UCSD-AML1 (cell line): ENCODE measurements around the gene OR51B4.
"Not testable (repeated sequence)": the region's sequence is repeated elsewhere in the genome, so short reads cannot be mapped to it uniquely, and the experiment has no call there.

Experiments used
- DNase-seq: peaks from one replicate; lab custom pipeline; 2025; ENCODE audit not compliant: unreplicated experiment; lab: John Stamatoyannopoulos, UW

The OR51B4 gene, protein sequence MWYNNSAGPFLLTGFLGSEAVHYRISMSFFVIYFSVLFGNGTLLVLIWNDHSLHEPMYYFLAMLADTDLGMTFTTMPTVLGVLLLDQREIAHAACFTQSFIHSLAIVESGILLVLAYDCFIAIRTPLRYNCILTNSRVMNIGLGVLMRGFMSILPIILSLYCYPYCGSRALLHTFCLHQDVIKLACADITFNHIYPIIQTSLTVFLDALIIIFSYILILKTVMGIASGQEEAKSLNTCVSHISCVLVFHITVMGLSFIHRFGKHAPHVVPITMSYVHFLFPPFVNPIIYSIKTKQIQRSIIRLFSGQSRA

DNA sequence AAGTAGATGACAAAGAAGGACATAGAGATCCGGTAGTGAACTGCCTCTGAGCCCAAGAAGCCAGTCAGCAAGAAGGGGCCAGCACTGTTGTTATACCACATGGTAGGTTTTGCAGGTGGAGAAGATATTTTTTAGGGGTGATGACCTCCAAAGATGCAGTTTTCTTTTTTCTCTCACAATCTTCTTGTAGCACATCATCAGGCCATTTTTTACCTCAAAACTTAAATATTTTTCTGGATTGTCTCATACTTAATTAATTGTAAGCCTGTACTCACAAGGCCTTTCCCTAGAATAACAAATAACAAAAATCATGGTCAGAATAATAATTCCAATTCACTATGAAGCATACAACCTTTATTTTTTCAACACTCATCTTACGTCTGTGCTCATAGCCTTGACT, at the start of gene OR51B4:
Gene OR51B4, minus strand, starts transcription at position 101 of the 400 bp plus-strand sequence. Its CDS starts 0 bp downstream, at position 101.
- no peak for DNase-seq

DNA sequence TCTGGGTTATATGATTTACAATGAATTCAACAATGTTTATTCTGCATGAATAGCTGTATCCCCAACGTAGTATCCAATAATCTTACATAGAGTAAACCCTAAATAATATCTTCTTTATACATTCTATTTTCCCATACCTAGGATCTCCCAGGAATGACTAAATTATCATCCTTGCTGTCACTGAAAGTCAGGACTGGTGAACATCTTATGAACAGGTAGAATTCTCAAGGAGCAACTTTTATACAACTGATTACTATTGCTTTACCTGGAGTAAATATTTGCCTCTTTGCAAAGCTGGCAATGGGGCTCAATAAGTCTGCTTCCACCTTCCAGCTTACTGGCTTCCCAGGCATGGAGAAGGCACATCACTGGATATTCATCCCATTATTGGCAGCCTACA, 49.5 kb upstream of the OR51B4 start, which contains the start of gene OR51B6:
Gene OR51B6, plus strand, starts transcription at position 301 of the 400 bp plus-strand sequence. Its CDS starts 0 bp downstream, at position 301.
- no peak for DNase-seq

DNA sequence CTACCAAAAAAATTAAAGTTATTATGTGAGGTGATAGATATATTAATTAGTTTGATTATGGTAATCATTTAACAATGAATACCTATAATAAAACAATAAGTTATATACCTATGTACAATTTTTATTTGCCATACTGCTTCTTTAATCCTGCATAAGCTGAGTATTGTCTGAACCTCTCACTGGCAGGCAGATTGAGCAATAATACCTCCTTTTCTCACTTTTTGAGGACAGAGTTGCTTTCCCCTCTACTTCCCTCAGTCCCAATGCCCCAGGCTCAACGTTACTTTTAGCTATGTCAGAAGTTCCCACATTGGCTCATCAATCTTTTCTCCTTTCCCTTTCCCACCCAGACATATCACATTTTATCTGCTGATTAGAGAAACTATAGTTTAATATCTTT, 47.8 kb upstream of the OR51B4 start:
- no peak for DNase-seq

DNA sequence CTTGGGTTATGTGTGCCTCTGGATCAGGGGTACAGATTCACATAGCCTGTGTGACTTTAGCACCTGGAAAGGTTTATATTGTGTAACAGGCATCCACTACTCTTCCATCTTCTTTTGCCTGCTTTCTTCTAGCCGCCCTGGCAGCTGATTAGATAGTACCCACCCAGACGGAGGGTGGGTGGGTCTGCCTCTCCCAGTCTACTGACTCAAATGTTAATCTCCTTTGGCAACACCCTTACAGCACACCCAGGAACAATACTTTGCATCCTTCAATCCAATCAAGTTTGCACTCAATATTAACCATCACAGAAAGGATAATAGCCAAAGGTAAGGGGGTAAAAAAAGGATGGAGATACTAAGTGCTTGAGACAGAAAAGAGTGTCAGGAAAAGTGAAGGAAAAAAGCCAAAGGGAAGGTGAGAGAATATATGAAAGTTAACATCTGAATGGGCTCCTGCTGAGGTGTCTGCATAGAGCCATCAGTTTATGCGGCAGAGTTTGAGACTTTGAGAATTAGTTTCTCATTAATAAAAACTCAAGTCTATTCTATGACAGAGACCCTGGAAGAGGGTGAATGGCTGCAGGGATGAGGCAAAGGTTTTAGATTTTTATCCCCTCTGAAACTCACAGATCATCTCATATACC, 46.9 kb upstream of the OR51B4 start:
- no peak for DNase-seq

DNA sequence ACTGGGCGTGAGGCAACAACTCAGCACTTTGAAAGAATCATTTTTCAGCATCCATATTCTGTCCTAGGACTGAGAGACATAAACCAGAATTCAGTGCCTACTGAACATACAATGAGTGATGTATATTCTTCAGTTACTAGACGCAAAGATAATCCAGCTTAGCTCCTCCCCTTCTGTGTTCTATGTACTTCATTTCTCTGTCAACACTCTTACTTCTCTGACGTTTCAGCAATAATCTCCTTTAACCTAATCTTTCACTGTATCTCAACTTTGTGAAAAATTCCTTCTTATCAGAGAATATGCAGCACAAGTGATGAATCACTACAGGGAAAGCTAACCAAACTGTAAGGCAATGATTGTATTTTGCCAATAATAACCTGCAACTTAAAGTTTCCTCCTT, 44.1 kb upstream of the OR51B4 start:
- no peak for DNase-seq

DNA sequence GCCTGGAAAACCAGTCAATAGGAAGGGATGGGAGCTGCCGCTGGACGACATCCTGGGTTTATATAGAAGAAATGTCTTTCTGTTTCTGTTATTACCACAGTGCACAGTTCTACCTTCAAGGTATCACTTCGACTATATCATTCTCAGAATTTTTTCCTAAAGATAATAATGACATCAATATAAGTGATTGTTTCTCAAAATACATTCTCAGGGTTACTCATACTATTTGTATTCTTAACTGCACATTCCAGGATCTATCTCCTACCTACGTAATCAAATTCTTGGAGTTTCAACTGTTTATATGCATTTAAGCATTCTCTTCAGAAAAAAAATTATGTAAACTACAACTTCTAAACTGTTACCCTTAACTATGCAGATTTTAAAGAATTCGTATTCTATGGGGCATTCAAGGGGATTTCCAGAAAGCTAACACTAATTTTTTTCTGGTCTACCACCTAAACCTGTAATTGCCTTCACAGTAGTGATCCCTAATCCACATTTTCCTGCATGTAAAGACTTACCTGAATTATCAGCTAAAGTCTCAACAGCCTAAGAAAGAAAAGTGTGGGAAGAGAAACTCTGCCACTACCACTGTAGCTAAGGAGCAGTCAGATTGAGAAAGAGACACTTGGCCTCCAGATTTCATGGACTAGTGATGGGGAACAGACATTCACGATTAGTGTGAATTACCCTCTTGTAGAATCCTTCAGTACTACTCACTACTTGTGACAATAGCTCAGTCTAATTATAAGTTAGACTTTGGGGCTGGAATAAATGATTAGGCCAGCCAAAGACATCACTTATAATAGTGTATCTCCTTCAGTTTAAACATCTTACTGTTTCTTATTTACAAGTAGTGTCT, 42.0 kb upstream of the OR51B4 start, which contains the start of gene OR51B5:
Gene OR51B5, minus strand, starts transcription at position 51 of the 862 bp plus-strand sequence. Its CDS starts 0 bp downstream, at position 51.
- no peak for DNase-seq

DNA sequence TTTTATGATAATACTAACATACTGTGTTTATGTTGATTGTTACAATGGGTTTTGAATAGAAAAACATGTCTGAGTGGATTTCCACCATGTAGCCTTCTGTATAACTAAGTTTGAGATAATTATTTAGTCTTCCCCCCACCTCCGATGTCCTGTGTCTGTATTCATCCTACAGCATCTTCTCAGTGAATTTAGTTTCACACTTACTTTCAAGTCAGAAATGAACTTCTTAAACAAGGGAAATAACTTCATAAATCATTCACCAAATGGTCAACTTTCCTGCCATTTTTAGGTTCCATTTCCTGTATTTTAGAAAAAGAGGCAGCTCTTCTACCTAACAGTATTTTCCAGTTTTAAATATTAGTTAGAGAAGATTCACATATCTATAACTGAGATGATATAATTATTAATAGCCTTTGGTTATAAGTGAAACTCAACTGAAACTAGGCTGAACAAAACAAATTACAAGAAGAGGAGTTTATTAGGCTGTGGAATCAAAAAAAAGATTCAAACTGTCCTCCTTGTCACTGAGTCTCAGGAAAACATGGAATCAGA, 38.1 kb upstream of the OR51B4 start:
- no peak for DNase-seq

DNA sequence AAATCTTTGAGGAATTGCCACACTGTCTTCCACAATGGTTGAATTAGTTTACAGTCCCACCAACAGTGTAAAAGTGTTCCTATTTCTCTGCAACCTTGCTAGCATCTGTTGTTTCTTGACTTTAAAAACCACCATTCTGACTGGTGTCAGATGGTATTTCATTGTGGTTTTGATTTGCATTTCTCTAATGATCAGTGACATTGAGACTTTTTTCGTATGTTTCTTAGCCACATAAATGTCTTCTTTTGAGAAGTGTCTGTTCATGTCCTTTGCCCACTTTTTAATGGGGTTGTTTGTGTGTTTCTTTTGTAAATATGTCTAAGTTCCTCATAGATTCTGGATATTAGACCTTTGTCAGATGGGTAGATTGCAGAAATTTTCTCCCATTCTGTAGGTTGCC, 35.5 kb upstream of the OR51B4 start:
- not testable (repeated sequence) for DNase-seq

DNA sequence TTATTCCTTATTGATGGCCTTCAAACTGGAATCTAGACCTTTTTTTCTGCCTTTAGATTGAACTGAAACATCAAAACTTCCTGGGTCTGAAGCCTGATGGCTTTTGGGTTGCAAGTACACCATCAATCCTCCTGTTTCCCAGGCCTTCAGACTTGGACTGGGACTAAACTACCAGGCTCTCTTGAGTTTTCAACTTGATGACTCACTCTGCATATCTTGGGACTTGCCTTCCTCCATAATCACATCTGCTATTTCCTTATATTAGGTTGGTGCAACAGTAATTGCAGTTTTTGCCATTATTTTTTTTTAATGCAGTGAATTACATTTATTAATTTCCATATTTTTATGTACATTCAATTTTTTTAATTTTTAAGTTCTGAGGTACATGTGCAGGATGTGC, 34.6 kb upstream of the OR51B4 start:
- no peak for DNase-seq

DNA sequence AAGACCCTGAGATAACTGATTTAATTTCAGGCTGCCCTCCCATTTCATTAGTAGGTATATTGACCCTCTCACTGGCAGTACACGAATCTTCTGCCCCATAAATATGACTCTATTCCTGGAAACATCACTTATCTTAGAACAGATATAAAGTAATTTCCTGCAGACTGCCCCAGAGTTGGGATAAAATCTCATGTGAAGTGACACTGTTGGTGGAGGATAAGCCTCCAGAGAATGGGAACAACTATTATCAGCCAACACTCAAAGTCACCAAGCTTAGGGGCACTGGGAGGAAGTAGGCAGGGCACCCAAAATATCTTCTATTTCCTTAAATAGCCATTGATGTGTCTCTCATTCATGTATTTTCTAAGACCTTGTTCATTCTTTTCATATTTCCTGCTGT, 33.4 kb upstream of the OR51B4 start:
- no peak for DNase-seq

DNA sequence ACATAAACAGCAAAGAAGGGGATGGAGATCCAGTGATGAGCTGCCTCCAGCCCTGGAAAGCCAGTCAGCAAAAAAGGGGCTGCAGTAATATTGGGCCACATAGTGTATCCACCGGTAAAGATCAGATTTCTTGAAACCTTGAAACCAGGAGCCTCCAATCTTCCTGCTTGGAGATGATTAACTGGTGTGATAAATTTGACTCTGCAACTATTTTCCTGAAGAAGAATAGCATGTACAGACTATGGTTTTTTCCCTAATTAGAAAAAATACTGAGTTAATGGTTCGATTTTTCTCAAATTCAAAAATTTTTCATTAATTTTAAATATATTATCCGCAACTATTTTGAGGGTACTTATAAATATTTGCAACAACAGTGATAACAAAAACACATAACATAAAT, 22.5 kb upstream of the OR51B4 start, which contains the start of gene OR51B2:
Gene OR51B2, minus strand, starts transcription at position 101 of the 400 bp plus-strand sequence. Its CDS starts 0 bp downstream, at position 101.
- no peak for DNase-seq

DNA sequence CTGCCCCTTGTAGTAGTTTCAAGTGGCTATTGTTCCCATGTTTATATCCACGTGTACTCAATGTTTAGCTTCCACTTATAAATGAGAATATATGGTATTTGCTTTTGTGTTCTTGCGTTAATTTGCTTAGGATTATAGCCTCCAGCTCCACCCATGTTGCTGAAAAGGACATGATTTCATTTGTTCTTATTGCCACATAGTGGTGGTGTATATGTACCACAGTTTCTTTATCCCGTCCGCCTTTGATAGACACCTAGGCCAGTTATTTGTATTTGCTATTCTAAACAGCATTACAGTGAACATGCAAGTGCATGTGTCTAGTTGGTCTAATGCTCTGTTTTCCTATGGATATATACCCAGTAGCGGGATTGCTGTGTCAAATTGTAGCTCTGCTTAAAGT, 15.5 kb upstream of the OR51B4 start:
- DNase-seq, result no peak

DNA sequence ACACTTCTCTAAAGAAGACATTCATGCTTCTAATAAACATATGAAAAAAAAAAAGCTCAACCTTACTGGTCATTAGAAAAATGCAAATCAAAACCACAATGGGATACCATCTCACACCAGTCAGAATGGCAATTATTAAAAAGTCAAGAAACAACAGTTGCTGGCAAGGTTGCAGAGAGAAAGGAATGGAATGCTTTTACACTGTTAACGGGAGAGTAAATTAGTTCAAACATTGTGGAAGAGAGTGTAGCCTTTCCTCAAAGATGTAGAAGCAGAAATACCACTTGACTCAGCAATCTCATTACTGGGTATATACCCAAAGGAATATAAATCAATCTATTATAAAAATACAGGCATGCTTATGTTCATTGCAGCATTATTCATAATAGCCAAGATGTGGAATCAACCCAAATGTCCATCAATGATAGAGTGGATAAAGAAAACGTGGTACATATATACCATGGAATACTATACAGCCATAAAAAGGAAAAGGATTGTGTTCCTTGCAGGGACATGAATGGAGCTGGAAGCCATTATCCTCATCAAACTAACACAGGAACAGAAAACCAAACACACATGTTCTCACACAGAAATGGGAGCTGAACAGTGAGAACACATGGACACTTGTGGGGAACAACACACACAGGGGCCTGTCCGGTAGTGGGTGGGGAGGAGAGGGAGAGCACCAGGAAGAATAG, 11.7 kb upstream of the OR51B4 start:
- DNase-seq, result not testable (repeated sequence)

DNA sequence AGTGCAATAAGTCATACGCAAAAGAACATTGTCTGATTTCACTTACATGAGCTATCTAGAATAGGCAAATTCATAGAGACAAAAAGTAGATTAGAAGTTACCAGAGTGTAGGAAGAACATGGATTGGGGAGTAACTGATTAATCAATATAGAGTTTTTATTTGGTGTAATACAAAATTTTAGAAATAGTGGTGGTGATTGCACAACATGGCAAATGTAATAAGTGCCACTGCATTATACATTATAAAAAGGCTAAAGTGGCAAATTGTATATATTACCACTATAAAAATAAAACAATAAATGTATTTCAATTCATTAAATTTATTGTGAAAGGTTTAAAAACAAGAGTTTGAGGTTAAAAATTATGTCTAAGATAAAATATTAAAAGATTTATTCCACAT, 8.7 kb upstream of the OR51B4 start:
- DNase-seq, result no peak

DNA sequence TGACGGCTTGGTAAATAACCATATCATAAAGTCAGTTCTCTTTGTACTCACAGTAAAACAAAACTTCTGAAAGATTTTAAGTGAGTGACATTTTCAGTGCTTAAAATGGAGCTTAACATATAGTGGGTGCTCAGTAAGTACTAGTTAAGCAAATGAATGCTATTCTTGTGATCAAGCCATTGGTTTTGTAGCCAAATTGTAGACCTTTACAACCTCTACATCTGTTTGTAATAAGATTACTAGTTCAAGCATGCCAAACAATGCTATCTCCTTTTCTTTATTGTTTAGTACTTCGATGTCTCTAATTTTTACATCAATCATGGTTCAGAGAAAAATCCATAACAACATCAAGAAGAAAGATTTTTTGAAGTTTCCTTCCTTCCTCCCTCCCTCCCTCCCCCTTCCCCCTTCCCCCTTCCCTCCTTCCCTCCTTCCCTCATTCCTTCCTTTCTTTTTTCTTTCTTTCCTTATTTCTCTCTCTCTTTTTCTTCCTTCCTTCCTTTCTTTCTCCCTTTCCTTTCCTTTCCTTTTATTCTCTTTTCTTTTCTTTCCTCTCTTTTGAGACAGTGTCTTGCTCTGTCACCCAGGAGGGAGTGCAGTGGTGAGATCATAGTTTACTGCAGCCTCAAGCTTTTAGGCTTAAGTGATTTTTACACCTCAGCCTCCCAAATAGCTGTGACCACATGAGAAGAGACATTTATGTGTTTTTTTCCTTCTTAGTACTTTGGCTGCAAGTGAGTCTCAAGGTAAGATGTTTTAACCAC, 5.7 kb upstream of the OR51B4 start:
- no peak for DNase-seq

DNA sequence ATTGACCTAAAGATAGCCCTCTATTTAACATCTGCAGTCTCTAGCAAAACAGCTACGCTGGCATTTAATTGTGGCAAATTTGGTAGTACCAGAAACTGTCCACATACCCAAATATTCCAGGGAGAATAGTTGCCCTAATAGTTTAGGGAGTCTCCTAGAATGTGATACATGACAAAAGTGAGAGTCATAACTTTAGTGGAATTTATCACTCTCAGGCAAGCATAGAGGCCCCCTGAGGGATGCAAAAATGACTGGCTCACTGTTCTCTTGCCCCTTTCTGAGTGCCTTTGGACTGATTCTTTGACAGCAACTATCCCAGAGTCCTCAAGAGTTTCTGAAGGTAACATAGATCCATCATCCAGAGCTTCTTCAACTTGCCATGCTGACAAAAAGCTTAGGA, 2.3 kb upstream of the OR51B4 start:
- no peak for DNase-seq

DNA sequence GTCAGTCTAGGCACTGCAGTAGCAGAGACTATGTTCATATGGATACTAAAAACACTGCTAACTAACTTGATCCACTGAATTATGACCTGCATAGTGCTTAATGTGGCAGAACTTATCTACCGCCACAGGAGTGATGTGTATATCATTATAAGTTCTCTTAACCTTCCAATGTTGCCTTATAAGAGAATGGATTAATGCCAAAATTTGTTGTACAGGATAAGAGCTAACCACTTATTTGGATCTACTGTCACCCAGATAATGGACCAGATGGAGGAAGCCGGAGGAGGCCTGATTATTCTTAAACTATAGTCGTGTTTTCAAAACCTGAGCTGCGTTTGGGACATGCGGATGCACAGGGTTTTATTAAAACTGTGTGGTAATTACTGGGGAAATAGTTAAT, 1.9 kb upstream of the OR51B4 start:
- no peak for DNase-seq

DNA sequence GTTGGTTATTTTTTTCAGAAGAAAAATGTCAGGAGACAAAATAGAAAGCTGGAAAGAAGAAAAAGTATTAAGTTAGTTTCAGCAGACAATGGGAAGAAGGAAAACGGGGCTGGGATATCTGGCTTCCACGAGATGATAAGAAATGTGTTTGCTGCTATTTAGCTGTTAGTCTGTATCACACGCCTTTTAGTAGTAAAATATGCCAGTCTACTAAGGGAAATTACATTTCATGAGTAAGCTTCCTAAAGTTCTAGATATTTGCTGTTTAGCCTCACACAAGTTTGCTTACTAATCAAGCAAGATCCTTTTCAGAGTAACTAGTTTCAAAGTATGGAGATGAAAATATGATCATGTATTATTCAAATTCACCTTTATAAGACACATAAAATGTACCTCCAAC, 1.5 kb downstream of the OR51B4 start:
- DNase-seq, result no peak

DNA sequence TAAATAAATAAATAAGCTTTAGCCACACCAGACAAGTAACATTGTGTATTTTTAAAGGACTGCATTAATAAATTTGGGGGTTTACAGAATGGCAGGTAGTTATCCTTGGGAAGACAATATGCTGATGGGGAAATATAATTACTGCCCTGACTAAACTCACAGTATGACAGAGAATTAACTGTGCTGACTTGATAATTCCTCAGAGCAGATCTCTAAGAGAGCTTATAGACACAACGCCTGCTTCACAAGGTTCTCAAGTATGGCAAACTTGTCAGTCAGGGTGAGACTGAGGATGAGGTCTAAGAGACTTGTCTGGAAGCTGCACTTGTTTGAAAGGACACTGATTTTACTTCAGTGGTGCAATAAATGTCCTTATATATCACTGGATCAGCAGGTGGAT, 3.3 kb downstream of the OR51B4 start:
- DNase-seq, result no peak
